ENCODE data around the gene TAF8. TPM values are rescaled to one million over a fixed set of nuclear protein-coding genes. Genes with fewer than 3 reads are reported as not detected.
A peak's percentile ranks its signal among the peaks of the same experiment; 100 is the strongest.

Gene TAF8
- total RNA-seq, 1 donor = 11.9 TPM

DNA sequence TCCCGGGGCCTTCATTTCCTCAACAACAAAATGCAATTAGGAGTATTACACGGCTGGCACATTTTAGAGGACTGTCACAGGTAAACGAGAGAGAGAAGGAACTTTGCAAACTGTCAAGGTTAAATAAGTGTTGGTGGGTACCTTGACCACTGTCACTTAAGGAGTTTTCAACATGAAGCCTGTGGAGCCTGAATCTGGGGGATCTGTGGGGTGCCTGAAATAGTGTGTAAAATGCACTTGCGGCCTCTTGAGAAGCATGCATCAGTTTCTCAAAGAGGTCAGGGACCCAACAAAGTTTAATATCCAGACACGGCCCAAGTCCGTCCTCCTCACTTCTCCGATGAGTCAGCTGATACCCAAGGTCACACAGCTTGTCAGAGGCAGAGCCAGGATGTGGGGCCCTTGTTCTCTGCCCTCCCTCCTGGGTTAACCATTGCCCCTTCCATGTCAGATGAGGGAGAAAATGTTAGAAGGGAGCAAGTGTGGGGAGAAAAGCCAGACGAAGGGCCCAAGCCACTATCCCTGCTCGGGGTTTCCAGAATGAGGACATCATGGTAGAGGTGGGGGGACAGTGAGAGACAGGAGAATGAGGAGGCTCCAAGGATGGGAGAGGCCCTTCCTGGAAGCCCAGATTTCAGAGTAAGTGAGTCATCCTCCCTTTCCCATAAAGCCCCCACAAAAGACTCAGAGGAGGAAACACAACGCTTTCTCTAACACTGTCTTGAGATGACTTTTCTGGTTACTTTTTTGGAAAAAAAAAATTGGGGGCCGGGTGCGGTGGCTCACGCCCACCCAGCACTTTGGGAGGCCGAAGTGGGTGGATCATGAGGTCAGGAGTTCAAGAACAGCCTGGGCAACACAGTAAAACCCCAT is 49.9 kb downstream of the TAF8 start:
- TF ChIP-seq, protein P1, sequence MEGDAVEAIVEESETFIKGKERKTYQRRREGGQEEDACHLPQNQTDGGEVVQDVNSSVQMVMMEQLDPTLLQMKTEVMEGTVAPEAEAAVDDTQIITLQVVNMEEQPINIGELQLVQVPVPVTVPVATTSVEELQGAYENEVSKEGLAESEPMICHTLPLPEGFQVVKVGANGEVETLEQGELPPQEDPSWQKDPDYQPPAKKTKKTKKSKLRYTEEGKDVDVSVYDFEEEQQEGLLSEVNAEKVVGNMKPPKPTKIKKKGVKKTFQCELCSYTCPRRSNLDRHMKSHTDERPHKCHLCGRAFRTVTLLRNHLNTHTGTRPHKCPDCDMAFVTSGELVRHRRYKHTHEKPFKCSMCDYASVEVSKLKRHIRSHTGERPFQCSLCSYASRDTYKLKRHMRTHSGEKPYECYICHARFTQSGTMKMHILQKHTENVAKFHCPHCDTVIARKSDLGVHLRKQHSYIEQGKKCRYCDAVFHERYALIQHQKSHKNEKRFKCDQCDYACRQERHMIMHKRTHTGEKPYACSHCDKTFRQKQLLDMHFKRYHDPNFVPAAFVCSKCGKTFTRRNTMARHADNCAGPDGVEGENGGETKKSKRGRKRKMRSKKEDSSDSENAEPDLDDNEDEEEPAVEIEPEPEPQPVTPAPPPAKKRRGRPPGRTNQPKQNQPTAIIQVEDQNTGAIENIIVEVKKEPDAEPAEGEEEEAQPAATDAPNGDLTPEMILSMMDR (IDR thresholded peaks at IDR 0.05; ENCODE audit: insufficient read depth, low read length) = no peak
- no peak overlapping the region for H3K4me3 ChIP-seq (ENCODE audit: low read depth, low read length)
- peak; percentile 79 for DNase-seq (ENCODE audit: low read depth)

DNA sequence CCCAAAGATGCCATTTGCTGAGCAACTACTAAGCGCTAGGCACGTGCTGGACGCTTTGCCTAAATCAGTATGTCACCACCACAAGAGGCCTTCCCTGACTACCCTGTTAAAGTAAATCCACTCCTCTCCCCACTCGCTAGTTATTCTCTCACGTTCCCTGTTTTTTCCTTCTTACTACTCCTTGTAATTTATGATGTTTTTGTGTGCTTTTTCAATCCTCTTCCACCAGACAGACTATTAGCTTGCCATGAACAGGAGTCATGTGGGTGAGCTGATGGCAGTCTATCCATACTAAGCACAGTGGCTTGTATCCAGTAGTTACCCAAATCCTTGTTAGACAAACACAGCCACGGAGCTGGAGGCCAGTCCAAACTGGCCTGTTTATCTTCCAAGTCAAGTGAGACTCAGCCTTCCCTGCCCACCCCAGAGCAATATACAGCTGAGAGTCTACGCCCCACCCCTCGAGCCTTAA is 50.9 kb downstream of the TAF8 start:
- DNase-seq (ENCODE audit: low read depth) = peak; percentile 65
- TF ChIP-seq, protein P1 (IDR thresholded peaks at IDR 0.05; ENCODE audit: insufficient read depth, low read length) = no peak
- H3K4me3 ChIP-seq (ENCODE audit: low read depth, low read length) = no peak overlapping the region

DNA sequence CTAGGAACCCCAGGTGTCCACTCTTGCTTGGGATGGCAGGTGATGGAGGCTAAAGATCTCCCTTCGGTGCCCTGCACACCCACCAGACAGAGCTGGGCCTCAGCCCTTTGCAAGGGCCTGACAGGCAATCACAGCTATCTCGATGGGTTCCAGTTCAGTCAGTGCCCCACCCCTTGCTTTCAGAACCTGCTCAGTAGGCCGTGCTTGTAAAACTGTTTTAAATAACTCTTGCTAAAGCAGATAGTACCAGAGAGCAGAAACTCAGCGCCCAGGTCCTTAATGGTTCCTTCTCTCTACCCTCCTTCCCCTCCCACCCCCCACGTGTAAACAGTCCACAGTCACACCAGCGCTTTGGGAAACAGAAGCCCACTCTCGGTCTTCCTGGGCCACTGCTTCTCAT is 52.9 kb downstream of the TAF8 start:
- no peak for DNase-seq (ENCODE audit: low read depth)
- TF ChIP-seq, protein P1 (IDR thresholded peaks at IDR 0.05; ENCODE audit: insufficient read depth, low read length) = no peak
- no peak overlapping the region for H3K4me3 ChIP-seq (ENCODE audit: low read depth, low read length)

DNA sequence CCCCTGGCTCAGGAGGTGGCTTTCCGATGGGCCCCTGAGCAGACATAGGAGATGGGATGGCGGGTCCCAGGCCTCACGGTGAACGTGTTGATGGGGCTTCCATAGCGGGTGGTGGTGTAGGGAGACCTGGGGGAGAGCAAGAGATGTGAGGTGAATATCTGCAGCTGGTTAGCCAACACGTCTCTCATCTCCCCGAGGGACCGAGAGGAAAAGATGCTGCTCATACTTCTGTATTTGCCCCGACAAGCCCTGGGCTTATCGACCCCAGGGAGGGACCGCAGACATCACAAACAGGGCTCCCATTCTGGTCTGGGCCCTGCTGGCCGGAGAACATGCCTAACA is 53.4 kb downstream of the TAF8 start:
- H3K4me3 ChIP-seq (ENCODE audit: low read depth, low read length) = no peak overlapping the region
- DNase-seq (ENCODE audit: low read depth) = no peak
- TF ChIP-seq, protein P1 (IDR thresholded peaks at IDR 0.05; ENCODE audit: insufficient read depth, low read length) = no peak

DNA sequence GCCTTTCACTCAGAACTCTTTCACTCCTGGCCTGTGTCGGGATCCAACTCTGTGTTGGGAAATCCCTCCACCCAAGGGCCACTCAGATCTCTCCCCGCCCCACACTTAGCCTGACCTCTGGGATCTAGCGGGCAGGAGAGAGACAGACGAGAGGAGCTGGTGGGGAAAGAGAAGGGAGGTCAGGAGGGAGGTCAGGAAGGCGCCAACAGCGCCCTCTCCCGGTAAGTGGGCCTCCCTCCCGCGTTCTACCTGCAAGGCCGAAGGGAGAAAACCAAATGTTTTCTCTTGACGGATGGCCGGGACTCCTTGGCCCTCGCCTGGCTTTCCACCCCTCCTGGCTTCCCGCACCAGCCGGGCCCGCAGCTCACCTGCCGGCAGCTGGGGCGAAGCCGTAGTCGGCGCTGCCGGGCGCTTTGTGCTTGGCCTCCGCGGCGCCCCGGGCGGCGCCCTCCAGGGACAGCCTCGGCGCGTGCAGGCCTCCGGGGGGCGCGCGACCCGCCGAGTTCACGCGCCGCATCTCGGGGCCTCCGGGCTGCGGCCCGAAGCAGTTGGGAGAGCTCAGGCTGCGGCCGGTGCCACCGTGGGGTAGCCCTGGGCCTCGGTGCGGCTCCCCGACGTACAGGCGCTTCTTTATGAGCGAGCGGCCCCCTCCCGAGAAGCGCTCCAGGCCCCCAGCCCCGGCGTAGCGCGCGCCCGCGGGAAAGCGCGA is 53.9 kb downstream of the TAF8 start:
- DNase-seq (ENCODE audit: low read depth) = peak; percentile 77
- TF ChIP-seq, protein P1 (IDR thresholded peaks at IDR 0.05; ENCODE audit: insufficient read depth, low read length) = peak; percentile 75
- peak overlapping the region; percentile 48 for H3K4me3 ChIP-seq (ENCODE audit: low read depth, low read length)

DNA sequence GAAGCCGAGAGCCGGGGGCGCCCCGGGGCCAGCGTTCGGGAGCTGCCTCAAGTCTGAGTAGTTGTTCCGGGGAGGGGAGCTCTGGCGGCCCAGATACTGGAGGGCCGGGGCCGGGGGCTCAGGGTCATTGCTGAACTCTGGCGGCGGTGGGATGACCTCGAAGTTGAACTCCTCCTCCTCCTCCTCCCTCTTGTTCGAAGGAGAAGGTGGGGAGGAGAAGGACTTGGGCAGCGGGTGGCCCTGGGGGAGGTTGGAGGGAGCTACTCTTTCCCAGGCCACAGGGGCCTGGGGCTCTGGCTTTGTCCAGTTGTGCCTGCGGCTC is 54.4 kb downstream of the TAF8 start:
- H3K4me3 ChIP-seq (ENCODE audit: low read depth, low read length) = peak overlapping the region; percentile 35
- DNase-seq (ENCODE audit: low read depth) = no peak
- TF ChIP-seq, protein P1 (IDR thresholded peaks at IDR 0.05; ENCODE audit: insufficient read depth, low read length) = no peak
